Lower leg skin (tissue), 4 donors: ENCODE data around the gene ATE1. TPM values are rescaled to one million over a fixed set of nuclear protein-coding genes. Genes with fewer than 3 reads are reported as not detected.

Source experiments
- DNase-seq, 2 donors: peaks; one replicate each; pipeline ENCODE4 v3.0.0-alpha.2; 2019; ENCODE audit warnings: low spot score in 2 of 2
- H3K4me3 ChIP-seq: fragments of 200-600 bp; sonication (generic); 2 replicates; pipeline ENCODE4 v1.5.1; 2017; ENCODE audit warnings: mild to moderate bottlenecking, low read depth; ENCODE audit not compliant: poor library complexity, severe bottlenecking
- CTCF ChIP-seq, 3 donors: fragments of 450-650 bp; IDR thresholded peaks; one replicate each; pipeline ENCODE4 v1.5.1; 2016; ENCODE audit warnings: antibody characterized with exemption in 3 of 3, mild to moderate bottlenecking in 3 of 3, moderate library complexity in 2 of 3
- POLR2A ChIP-seq, 2 donors: fragments of 450-650 bp; IDR thresholded peaks; one replicate each; pipeline ENCODE4 v1.6.1; 2016 to 2017; ENCODE audit warnings: antibody characterized with exemption in 2 of 2, mild to moderate bottlenecking in 1 of 2, moderate library complexity in 1 of 2
- WGBS, 2 donors: methylation state at CpG; one replicate each; pipeline ENCODE4 v1.1.5; 2018; 5-methylcytosine and 5-hydroxymethylcytosine counted together
- intact Hi-C: fragments of 100-400 bp; cut with DNase I; formaldehyde crosslinking; loops from one replicate; pipeline ENCODE4 v1.15.0; 2023; ENCODE audit warnings: low total_unique reads
- total RNA-seq, 4 donors: library from RNA; depleted of rRNA; stranded (reverse); fragments of >200 nt; gene quantifications; one replicate each; pipeline ENCODE4 v1.1.0, GENCODE V29; 2016

The ATE1 gene
- total RNA-seq, 4 donors from 2014 or later: 11.5 to 22.2 (median 18.2) TPM

DNA sequence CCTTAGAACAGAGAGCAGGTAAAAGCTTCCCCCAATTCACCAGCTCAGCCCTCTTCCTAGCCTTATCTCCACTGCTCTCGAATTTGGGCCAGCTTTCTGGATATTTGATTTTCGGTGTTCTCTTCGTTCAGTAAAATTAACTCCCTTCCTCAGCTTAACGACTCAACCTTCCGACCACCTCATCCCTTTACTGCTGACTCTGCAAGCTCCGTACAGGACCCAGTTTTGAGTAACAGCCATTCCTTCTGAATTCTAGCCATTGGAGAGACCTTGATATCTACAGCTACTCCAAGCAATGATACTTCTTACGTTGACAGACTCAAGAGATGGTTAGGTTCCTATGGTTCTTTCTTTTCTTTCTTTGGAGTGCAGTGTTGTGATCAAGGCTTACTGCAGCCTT, 65.8 kb downstream of the ATE1 start:
- WGBS, 2 donors: 98% methylated on average over 7 of the region's 7 CpGs
- no peak overlapping the region for H3K4me3 ChIP-seq
- intact Hi-C loops: no loop called here
- TF ChIP-seq CTCF (IDR thresholded peaks at IDR 0.05) (no peak), POLR2A (IDR thresholded peaks at IDR 0.05) (no peak)
- no peak for DNase-seq

GRCh38 chr10:121860810-121861209, 67.0 kb downstream of the ATE1 start:
- TF ChIP-seq POLR2A (IDR thresholded peaks at IDR 0.05) (no peak), CTCF (IDR thresholded peaks at IDR 0.05) (no peak)
- intact Hi-C loops: no loop called here
- WGBS, 2 donors: 88 to 89% methylated on average over 3 of the region's 3 CpGs
- H3K4me3 ChIP-seq: no peak overlapping the region
- no peak for DNase-seq

GRCh38 chr10:121854809-121855445, 72.9 kb downstream of the ATE1 start:
- DNase-seq: no peak
- intact Hi-C loops: no loop called here
- 80 to 93% methylated on average over 4 of the region's 4 CpGs for WGBS, 2 donors
- H3K4me3 ChIP-seq: no peak overlapping the region
- TF ChIP-seq POLR2A (IDR thresholded peaks at IDR 0.05) (no peak), CTCF (IDR thresholded peaks at IDR 0.05) (no peak)

- intact Hi-C loops: no loop called here
- no peak for DNase-seq
- no peak for TF ChIP-seq CTCF (IDR thresholded peaks at IDR 0.05)
- no peak for TF ChIP-seq POLR2A (IDR thresholded peaks at IDR 0.05)
- no peak overlapping the region for H3K4me3 ChIP-seq
These were observed 73.9 kb downstream of the ATE1 start for GRCh38 chr10:121853950-121854349.

DNA sequence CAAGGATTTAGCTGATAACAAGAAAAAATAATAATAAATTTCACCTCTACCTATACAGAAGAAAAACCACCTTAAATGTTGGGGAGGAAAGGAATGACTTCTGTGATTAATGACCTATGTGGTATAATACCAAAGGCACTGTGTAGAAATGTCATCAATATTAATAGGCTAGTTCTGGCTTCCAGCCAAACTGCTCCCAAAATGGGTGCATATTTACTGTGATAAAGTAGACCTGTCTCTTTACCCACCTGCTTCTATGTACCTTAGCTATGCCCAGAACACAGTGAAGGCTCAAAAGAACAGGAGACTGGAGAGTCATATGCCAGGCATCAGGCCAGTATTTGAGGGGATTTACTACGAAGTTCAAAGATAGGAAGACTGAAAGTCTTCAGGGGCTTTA, 76.0 kb downstream of the ATE1 start:
- TF ChIP-seq CTCF (IDR thresholded peaks at IDR 0.05): no peak
- no peak for TF ChIP-seq POLR2A (IDR thresholded peaks at IDR 0.05)
- no peak overlapping the region for H3K4me3 ChIP-seq
- no peak for DNase-seq
- WGBS, 2 donors: 90 to 93% methylated on average over 1 of the region's 1 CpG
- intact Hi-C loops: no loop called here

- no peak for DNase-seq
- TF ChIP-seq CTCF (IDR thresholded peaks at IDR 0.05): no peak
- intact Hi-C loops: no loop called here
- WGBS, 2 donors: 92% methylated on average over 8 of the region's 8 CpGs
- H3K4me3 ChIP-seq: no peak overlapping the region
These were observed 79.7 kb downstream of the ATE1 start for GRCh38 chr10:121848082-121848481.
